ENCODE results near the gene WDR62.

WDR62 gene

GRCh38 chr19:36054733-36055686 lies at the start of gene WDR62:
Gene WDR62 (plus strand): TSS chr19:36054897. CDS start chr19:36054972, 75 bp downstream.
- Mint-ChIP-seq H3K27ac (peak within 1 kb of the TSS; percentile 100), H3K9me3 (no peaks in the 10 kb centered on the region), H3K4me1 (ENCODE audit: low read depth) (peaks cover 27% of the 10 kb centered on the region), H3K27me3 (no peaks in the 10 kb centered on the region), H3K36me3 (ENCODE audit: low read depth) (peaks cover 34% of the 10 kb centered on the region), H3K4me3 (peak within 1 kb of the TSS; percentile 88)
- peak; percentile 98 for DNase-seq

GRCh38 chr19:36006955-36007354 lies 47.7 kb upstream of the WDR62 start:
- no peak for DNase-seq
- Mint-ChIP-seq H3K27ac (no peak overlapping the region), H3K4me1 (ENCODE audit: low read depth) (peaks cover 15% of the 10 kb centered on the region), H3K36me3 (ENCODE audit: low read depth) (peaks cover 31% of the 10 kb centered on the region), H3K4me3 (no peak overlapping the region), H3K27me3 (no peaks in the 10 kb centered on the region), H3K9me3 (no peaks in the 10 kb centered on the region)

GRCh38 chr19:36008336-36008978 lies 46.2 kb upstream of the WDR62 start, which contains the start of gene SYNE4:
Gene SYNE4 (minus strand): TSS chr19:36008813. CDS start chr19:36008681, 132 bp downstream.
- no peaks in the 10 kb centered on the region for H3K9me3 Mint-ChIP-seq
- H3K4me1 Mint-ChIP-seq (ENCODE audit: low read depth), result peaks cover 27% of the 10 kb centered on the region
- DNase-seq, result no peak
- H3K27ac Mint-ChIP-seq, result peak within 1 kb of the TSS; percentile 63
- H3K36me3 Mint-ChIP-seq (ENCODE audit: low read depth), result peaks cover 22% of the 10 kb centered on the region
- H3K27me3 Mint-ChIP-seq, result no peaks in the 10 kb centered on the region
- H3K4me3 Mint-ChIP-seq, result peak within 1 kb of the TSS; percentile 60

DNA sequence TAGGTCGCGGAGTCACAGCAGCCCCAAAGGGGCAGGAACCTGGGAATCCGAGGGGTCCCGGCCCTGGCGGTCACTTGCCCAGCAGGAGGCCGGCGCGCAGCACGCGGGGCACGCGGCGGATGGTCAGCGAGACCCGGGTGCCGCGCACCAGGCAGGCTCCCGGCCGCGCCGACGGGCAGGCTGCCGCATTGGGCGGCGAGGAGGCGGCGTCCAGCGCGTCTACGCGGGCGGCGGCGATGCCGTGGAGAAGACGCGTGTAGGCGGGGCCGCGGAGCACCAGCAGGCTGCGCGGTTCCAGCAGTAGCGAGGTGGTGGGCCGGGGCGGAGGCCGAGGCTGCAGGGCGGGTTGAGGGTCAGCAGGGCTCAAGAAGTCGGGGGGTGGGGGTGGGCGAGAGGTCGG lies 45.5 kb upstream of the WDR62 start:
- H3K4me1 Mint-ChIP-seq (ENCODE audit: low read depth), result peaks cover 33% of the 10 kb centered on the region
- H3K27ac Mint-ChIP-seq, result no peak overlapping the region
- H3K27me3 Mint-ChIP-seq, result no peaks in the 10 kb centered on the region
- H3K36me3 Mint-ChIP-seq (ENCODE audit: low read depth), result peaks cover 27% of the 10 kb centered on the region
- peak overlapping the region; percentile 60 for H3K4me3 Mint-ChIP-seq
- peak; percentile 69 for DNase-seq
- H3K9me3 Mint-ChIP-seq, result no peaks in the 10 kb centered on the region

- no peak for DNase-seq
- H3K27ac Mint-ChIP-seq, result peak overlapping the region; percentile 63
- peak overlapping the region; percentile 48 for H3K4me3 Mint-ChIP-seq
- peaks cover 27% of the 10 kb centered on the region for H3K36me3 Mint-ChIP-seq (ENCODE audit: low read depth)
- H3K27me3 Mint-ChIP-seq, result no peaks in the 10 kb centered on the region
- H3K9me3 Mint-ChIP-seq, result no peaks in the 10 kb centered on the region
- peaks cover 39% of the 10 kb centered on the region for H3K4me1 Mint-ChIP-seq (ENCODE audit: low read depth)
Observed at GRCh38 chr19:36009633-36010379, 44.9 kb upstream of the WDR62 start.

DNA sequence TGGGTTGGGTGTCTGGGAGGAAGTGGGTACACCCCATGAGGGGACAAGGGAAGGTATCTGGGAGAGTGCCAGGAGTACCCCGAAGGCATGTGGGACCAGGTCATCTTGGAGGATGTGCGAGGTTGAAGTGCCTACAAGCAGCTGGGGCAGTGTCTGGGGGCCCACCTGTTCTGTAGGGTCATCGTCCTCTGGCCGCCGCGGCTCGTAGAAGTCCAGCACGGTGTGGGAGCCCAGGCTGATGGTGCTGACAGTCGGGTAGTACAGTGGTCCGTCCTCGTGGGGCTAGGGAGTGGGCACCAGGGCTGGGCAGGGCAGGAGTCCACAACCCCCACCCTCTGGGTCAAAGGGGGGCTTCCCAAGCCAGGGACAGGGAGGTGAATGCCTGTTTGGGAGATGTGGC lies 44.3 kb upstream of the WDR62 start:
- Mint-ChIP-seq H3K4me3 (no peak overlapping the region), H3K27me3 (no peaks in the 10 kb centered on the region), H3K9me3 (no peaks in the 10 kb centered on the region), H3K4me1 (ENCODE audit: low read depth) (peaks cover 45% of the 10 kb centered on the region), H3K27ac (no peak overlapping the region), H3K36me3 (ENCODE audit: low read depth) (peaks cover 27% of the 10 kb centered on the region)
- DNase-seq, result no peak

DNA sequence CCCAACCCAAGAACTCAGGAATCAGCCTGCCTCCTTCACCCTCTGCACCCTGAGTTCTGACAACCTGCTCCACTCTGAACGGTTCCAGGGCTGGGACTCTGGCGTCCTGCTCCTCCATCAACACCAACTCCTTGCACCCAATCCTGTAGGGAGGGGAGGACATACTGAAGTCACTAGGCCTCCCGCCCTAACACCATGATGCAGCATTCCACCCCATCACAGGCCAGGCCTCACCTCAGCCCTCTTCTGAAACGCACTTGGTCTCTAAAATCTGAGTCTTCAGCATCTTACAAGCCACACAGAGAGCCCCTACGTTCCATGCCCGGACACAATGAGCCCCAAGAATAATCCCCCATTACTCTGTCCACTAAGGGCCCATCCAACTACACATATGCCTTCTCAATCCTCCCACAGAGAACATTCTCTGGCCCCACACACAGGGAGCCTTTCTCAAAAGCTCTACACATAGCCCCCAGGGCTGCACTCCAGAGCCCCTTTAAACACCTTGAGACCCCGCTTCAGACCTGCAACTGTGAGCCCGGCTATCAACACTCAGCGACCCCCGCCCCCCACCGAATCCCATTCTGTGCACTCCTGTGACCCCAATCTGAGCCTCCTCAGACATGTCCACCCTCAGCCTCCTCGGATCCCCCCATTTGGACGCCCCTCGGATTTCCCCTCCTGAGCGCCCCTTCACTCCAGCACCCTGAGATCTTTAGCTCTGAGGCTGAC lies 41.3 kb upstream of the WDR62 start:
- peak overlapping the region; percentile 99 for H3K4me3 Mint-ChIP-seq
- no peaks in the 10 kb centered on the region for H3K9me3 Mint-ChIP-seq
- H3K27ac Mint-ChIP-seq, result peak overlapping the region; percentile 98
- no peaks in the 10 kb centered on the region for H3K27me3 Mint-ChIP-seq
- DNase-seq, result peak; percentile 41
- H3K36me3 Mint-ChIP-seq (ENCODE audit: low read depth), result peaks cover 40% of the 10 kb centered on the region
- H3K4me1 Mint-ChIP-seq (ENCODE audit: low read depth), result peaks cover 50% of the 10 kb centered on the region

GRCh38 chr19:36014012-36014924 lies 40.4 kb upstream of the WDR62 start, which contains the start of gene ALKBH6:
Gene ALKBH6 (minus strand): TSS chr19:36014213. CDS start chr19:36013397, 816 bp downstream.
- peak; percentile 99 for DNase-seq
- Mint-ChIP-seq H3K27ac (peak within 1 kb of the TSS; percentile 98), H3K27me3 (no peaks in the 10 kb centered on the region), H3K36me3 (ENCODE audit: low read depth) (peaks cover 43% of the 10 kb centered on the region), H3K4me3 (peak within 1 kb of the TSS; percentile 99), H3K9me3 (no peaks in the 10 kb centered on the region), H3K4me1 (ENCODE audit: low read depth) (peaks cover 44% of the 10 kb centered on the region)

DNA sequence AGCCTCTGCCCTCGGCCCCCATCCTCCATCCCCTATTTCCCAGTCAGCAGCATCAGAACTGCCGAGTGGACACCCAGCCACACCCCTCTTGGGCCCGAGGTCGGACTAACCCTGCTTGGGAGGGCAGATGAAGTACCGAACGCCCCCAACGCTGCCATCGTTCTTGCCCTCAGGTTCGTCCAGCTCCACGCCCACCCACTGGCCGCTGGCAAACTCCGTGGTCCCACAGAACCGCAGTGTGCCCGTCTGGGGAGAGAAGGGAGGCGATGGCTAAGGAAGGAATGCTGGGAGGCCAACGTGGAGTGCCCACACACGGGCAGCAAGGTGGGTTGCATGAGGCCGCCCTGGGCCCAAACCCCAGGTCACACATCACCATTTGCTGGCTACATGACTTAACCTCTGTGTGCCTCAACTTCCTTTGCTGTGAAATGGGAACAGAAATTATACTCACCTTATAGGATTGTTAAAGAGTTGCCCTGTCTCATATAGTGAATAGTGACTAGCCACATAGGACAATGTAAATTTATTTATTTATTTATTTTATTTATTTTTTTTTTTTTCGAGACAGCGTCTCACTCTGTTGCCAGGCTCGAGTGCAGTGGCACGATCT lies 35.5 kb upstream of the WDR62 start:
- H3K36me3 Mint-ChIP-seq (ENCODE audit: low read depth), result peaks cover 59% of the 10 kb centered on the region
- peaks cover 17% of the 10 kb centered on the region for H3K4me1 Mint-ChIP-seq (ENCODE audit: low read depth)
- no peaks in the 10 kb centered on the region for H3K27me3 Mint-ChIP-seq
- H3K4me3 Mint-ChIP-seq, result no peak overlapping the region
- no peak overlapping the region for H3K27ac Mint-ChIP-seq
- no peaks in the 10 kb centered on the region for H3K9me3 Mint-ChIP-seq
- DNase-seq, result no peak

DNA sequence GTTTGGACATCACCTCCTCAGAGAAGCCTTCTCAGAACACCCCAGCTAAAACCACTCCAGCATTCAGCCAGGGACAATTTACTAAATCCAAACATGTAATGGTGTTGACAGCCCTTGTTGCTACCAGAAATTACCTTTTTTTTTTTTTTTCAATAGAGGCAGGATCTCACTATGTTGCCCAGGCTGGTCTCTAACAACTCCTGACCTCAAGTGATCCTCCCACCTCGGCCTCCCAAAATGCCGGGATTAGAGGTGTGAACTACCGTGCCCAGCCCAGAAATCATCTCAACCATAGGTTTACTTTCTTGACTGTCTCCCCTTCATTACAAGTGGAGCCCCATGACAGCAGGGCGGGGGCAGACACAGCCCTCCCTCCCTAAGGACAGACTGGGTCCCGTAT lies 31.3 kb upstream of the WDR62 start:
- H3K4me3 Mint-ChIP-seq, result no peak overlapping the region
- H3K27me3 Mint-ChIP-seq, result no peaks in the 10 kb centered on the region
- no peaks in the 10 kb centered on the region for H3K4me1 Mint-ChIP-seq (ENCODE audit: low read depth)

DNA sequence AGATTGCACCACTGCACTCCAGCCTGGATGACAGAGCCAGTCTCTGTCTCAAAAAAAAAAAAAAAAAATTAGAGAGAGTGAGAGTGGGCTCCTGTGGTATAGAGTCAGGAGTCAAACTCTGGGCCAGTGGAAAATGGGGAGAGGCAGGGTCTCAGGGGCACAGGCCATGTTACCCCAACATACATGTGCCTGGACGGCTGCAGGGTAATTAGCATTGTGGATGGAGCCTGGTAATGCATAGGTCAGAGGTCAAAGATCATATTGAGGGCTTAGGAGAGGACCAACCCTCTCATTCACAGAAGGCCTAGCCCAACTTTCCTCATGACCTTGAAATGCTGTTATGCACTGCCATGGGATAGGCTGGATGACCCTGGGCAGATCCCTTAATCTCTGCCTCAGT lies 29.2 kb upstream of the WDR62 start:
- DNase-seq, result no peak
- H3K4me1 Mint-ChIP-seq (ENCODE audit: low read depth), result no peaks in the 10 kb centered on the region
- H3K27ac Mint-ChIP-seq, result no peak overlapping the region
- peaks cover 70% of the 10 kb centered on the region for H3K36me3 Mint-ChIP-seq (ENCODE audit: low read depth)
- H3K27me3 Mint-ChIP-seq, result no peaks in the 10 kb centered on the region
- no peaks in the 10 kb centered on the region for H3K9me3 Mint-ChIP-seq
- no peak overlapping the region for H3K4me3 Mint-ChIP-seq

More for the DNA sequence above, 31.3 kb upstream of the WDR62 start:
- no peak overlapping the region for H3K27ac Mint-ChIP-seq
- no peak for DNase-seq
- H3K9me3 Mint-ChIP-seq, result no peaks in the 10 kb centered on the region
- H3K36me3 Mint-ChIP-seq (ENCODE audit: low read depth), result peaks cover 66% of the 10 kb centered on the region

DNA sequence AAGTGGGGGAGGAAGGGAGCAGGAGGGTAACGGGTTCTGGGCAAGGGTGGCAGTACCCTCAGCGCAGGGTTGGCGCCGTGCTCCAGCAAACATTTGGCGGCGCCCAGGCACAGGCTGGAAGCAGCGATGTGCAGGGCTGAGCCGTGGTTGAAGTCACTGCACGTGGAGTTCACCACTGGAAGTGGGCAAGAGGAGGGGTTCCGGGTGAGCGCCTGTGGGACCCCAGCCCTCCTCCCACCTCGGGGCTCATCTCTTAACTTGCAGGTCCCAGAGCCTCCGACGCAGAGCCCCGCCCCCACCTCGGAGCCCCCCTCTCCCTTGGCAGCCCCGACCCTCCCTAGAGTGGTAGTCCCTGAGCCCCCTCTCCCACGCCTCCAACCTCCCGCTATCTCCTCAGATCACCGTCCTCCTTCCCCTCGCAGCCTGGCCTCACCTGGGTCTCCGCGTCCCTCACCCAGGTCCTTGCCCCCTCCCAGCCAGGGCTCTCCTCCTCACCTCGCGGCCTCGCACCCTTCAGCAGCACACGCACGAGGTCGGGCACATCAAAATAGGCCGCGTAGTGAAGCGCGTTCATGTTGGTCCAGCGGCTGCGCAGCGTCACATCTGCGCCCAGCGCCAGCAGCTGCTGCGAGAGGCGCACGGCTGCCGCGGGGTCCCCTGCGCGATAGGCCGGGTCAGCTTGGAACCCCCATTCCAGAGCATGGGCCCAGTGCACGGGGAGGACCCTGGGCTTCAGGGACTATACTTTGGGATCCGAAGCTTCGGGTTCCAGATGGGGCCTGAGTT lies 28.4 kb upstream of the WDR62 start:
- no peak for DNase-seq
- no peak overlapping the region for H3K27ac Mint-ChIP-seq
- H3K9me3 Mint-ChIP-seq, result no peaks in the 10 kb centered on the region
- H3K4me3 Mint-ChIP-seq, result no peak overlapping the region
- H3K27me3 Mint-ChIP-seq, result no peaks in the 10 kb centered on the region
- H3K4me1 Mint-ChIP-seq (ENCODE audit: low read depth), result no peaks in the 10 kb centered on the region
- H3K36me3 Mint-ChIP-seq (ENCODE audit: low read depth), result peaks cover 66% of the 10 kb centered on the region

Data from activated T-cell treated with anti-CD3 and anti-CD28 coated beads, Interleukin-2, amount 50 U/mL, for 24 hours (primary cell).